PC-3 (cell line): ENCODE results near the gene CNTN6.

Source experiments
- CTCF ChIP-seq: fragments of 300-600 bp; sonication (generic); conservative IDR thresholded peaks from 2 replicates; pipeline ENCODE4 v1.5.1; 2017; ENCODE audit warnings: antibody characterized with exemption, low read depth, mild to moderate bottlenecking, low read length
- EZH2phosphoT487 ChIP-seq: fragments of 300-600 bp; sonication (generic); IDR thresholded peaks from 2 replicates; pipeline ENCODE4 v1.6.1; 2018; ENCODE audit warnings: mild to moderate bottlenecking, antibody characterized with exemption, low read length, borderline replicate concordance

- TF ChIP-seq CTCF (no peak), EZH2phosphoT487 (no peak)
Measured at GRCh38 chr3:1088503-1088902, 4.3 kb upstream of the CNTN6 start.
